Naive B cell (primary cell): ENCODE results near the gene CHST3. TPM values are rescaled to one million over a fixed set of nuclear protein-coding genes. Genes with fewer than 3 reads are reported as not detected.
A peak's percentile ranks its signal among the peaks of the same experiment; 100 is the strongest.
"Not testable (repeated sequence)": the region's sequence is repeated elsewhere in the genome, so short reads cannot be mapped to it uniquely, and the experiment has no call there.

Experiments
- ATAC-seq, 2 donors: fragments of 150-1000 bp; cut with Tn5 transposase; 2 replicates each; pipeline ENCODE4 v1.10.0; 2021; ENCODE audit warnings: low read depth in 2 of 2, mild to moderate bottlenecking in 2 of 2, moderate library complexity in 2 of 2
- DNase-seq: peaks from one replicate; pipeline ENCODE4 v3.0.0; 2022
- H3K27ac Mint-ChIP-seq, 6 donors: one replicate each; pipeline ENCODE4 v1.8.0; 2020 to 2022; ENCODE audit warnings: mild to moderate bottlenecking in 6 of 6, mixed read lengths in 6 of 6, moderate library complexity in 5 of 6, inconsistent platforms in 2 of 6
- H3K27me3 Mint-ChIP-seq, 3 donors: one replicate each; pipeline ENCODE4 v1.8.0; 2021 to 2022; ENCODE audit warnings: mixed read lengths in 3 of 3, mild to moderate bottlenecking in 1 of 3
- H3K36me3 Mint-ChIP-seq, 2 donors: one replicate each; pipeline ENCODE4 v1.8.0; 2020 to 2022; ENCODE audit warnings: mixed read lengths in 2 of 2, inconsistent platforms in 1 of 2, mild to moderate bottlenecking in 1 of 2
- H3K4me1 Mint-ChIP-seq, 3 donors: one replicate each; pipeline ENCODE4 v1.8.0; 2020 to 2022; ENCODE audit warnings: mixed read lengths in 3 of 3, inconsistent platforms in 1 of 3, mild to moderate bottlenecking in 1 of 3, moderate library complexity in 1 of 3
- H3K4me3 Mint-ChIP-seq, 8 donors: one replicate each; pipeline ENCODE4 v1.8.0; 2020 to 2022; ENCODE audit warnings: mild to moderate bottlenecking in 8 of 8, mixed read lengths in 8 of 8, moderate library complexity in 8 of 8, inconsistent platforms in 2 of 8
- H3K9me3 Mint-ChIP-seq, 7 donors: one replicate each; pipeline ENCODE4 v1.8.0; 2020 to 2022; ENCODE audit warnings: mixed read lengths in 7 of 7, mild to moderate bottlenecking in 5 of 7, inconsistent platforms in 2 of 7, moderate library complexity in 1 of 7
- polyA plus RNA-seq, 6 donors: library from polyadenylated mRNA; unstranded; fragments of 300-500 nt; fragmentation: Illumina TruSeq; gene quantifications; one replicate each; pipeline ENCODE4 v1.2.3, GENCODE V29; 2021; ENCODE audit warnings: low read depth in 6 of 6

The CHST3 gene
- polyA plus RNA-seq, 6 donors from 2014 or later, result not detected

- Mint-ChIP-seq H3K9me3 (no peaks in the 10 kb centered on the region), H3K4me3 (no peak overlapping the region), H3K36me3 (no peaks in the 10 kb centered on the region), H3K4me1 (no peaks in the 10 kb centered on the region), H3K27me3 (peaks cover 8 to 30% (median 23%) of the 10 kb centered on the region in 3 donors), H3K27ac (no peak overlapping the region)
- ATAC-seq (no peak), DNase-seq (no peak)
Observed at GRCh38 chr10:72030762-72031543, 66.8 kb downstream of the CHST3 start.

- no peak for ATAC-seq
- H3K27ac Mint-ChIP-seq, result no peak overlapping the region
- no peak overlapping the region for H3K4me3 Mint-ChIP-seq
- no peaks in the 10 kb centered on the region for H3K4me1 Mint-ChIP-seq
- H3K27me3 Mint-ChIP-seq, result peaks cover 8 to 30% (median 28%) of the 10 kb centered on the region in 3 donors
- H3K36me3 Mint-ChIP-seq, result no peaks in the 10 kb centered on the region
- DNase-seq, result no peak
- H3K9me3 Mint-ChIP-seq, result no peaks in the 10 kb centered on the region
Observed at GRCh38 chr10:72031706-72032105, 67.5 kb downstream of the CHST3 start.

GRCh38 chr10:72032409-72033162 is 68.4 kb downstream of the CHST3 start:
- not testable (repeated sequence) for H3K9me3 Mint-ChIP-seq, H3K27ac Mint-ChIP-seq, H3K4me3 Mint-ChIP-seq, ATAC-seq, H3K36me3 Mint-ChIP-seq, H3K4me1 Mint-ChIP-seq
- DNase-seq, result peak; percentile 1
- H3K27me3 Mint-ChIP-seq, result peaks cover 8 to 30% (median 28%) of the 10 kb centered on the region in 3 donors

GRCh38 chr10:72034040-72034499 is 69.9 kb downstream of the CHST3 start:
- no peak overlapping the region for H3K4me3 Mint-ChIP-seq
- no peaks in the 10 kb centered on the region for H3K4me1 Mint-ChIP-seq
- peak overlapping the region in 1 of 6 donors; percentile 68 for H3K27ac Mint-ChIP-seq

GRCh38 chr10:72034761-72035160 is 70.6 kb downstream of the CHST3 start:
- peaks cover 5 to 28% (median 23%) of the 10 kb centered on the region in 3 donors for H3K27me3 Mint-ChIP-seq
- ATAC-seq (no peak), DNase-seq (no peak)
- no peaks in the 10 kb centered on the region for H3K9me3 Mint-ChIP-seq
- H3K4me3 Mint-ChIP-seq, result no peak overlapping the region
- no peak overlapping the region for H3K27ac Mint-ChIP-seq
- no peaks in the 10 kb centered on the region for H3K36me3 Mint-ChIP-seq
- no peaks in the 10 kb centered on the region for H3K4me1 Mint-ChIP-seq

More at GRCh38 chr10:72034040-72034499, 69.9 kb downstream of the CHST3 start:
- no peak for DNase-seq
- H3K27me3 Mint-ChIP-seq, result peaks cover 5 to 28% (median 23%) of the 10 kb centered on the region in 3 donors
- ATAC-seq, result no peak
- no peaks in the 10 kb centered on the region for H3K36me3 Mint-ChIP-seq
- no peaks in the 10 kb centered on the region for H3K9me3 Mint-ChIP-seq

- no peaks in the 10 kb centered on the region for H3K4me1 Mint-ChIP-seq
- H3K36me3 Mint-ChIP-seq, result no peaks in the 10 kb centered on the region
- no peak overlapping the region for H3K27ac Mint-ChIP-seq
- ATAC-seq (no peak), DNase-seq (no peak)
- peaks cover 5 to 26% (median 20%) of the 10 kb centered on the region in 3 donors for H3K27me3 Mint-ChIP-seq
- H3K4me3 Mint-ChIP-seq, result no peak overlapping the region
- no peaks in the 10 kb centered on the region for H3K9me3 Mint-ChIP-seq
Observed at GRCh38 chr10:72035252-72035887, 71.2 kb downstream of the CHST3 start.

- no peak for DNase-seq
- H3K9me3 Mint-ChIP-seq, result no peaks in the 10 kb centered on the region
- H3K27ac Mint-ChIP-seq, result peak overlapping the region in 1 of 6 donors; percentile 45
Observed at GRCh38 chr10:72037266-72037665, 73.1 kb downstream of the CHST3 start.

GRCh38 chr10:72037811-72038210 is 73.6 kb downstream of the CHST3 start:
- Mint-ChIP-seq H3K36me3 (no peaks in the 10 kb centered on the region), H3K9me3 (no peaks in the 10 kb centered on the region), H3K27ac (no peak overlapping the region), H3K4me3 (no peak overlapping the region), H3K27me3 (peaks cover 0 to 5% (median 3%) of the 10 kb centered on the region in 3 donors), H3K4me1 (no peaks in the 10 kb centered on the region)
- DNase-seq (no peak), ATAC-seq (no peak)

More at GRCh38 chr10:72037266-72037665, 73.1 kb downstream of the CHST3 start:
- peaks cover under 1 to 8% (median 5%) of the 10 kb centered on the region in 3 donors for H3K27me3 Mint-ChIP-seq
- H3K4me3 Mint-ChIP-seq, result no peak overlapping the region
- no peak for ATAC-seq
- H3K4me1 Mint-ChIP-seq, result no peaks in the 10 kb centered on the region
- no peaks in the 10 kb centered on the region for H3K36me3 Mint-ChIP-seq

- H3K36me3 Mint-ChIP-seq, result no peaks in the 10 kb centered on the region
- H3K27me3 Mint-ChIP-seq, result peaks cover 0 to 5% (median 0%) of the 10 kb centered on the region in 3 donors
- DNase-seq, result no peak
- ATAC-seq, result no peak
- H3K4me3 Mint-ChIP-seq, result no peak overlapping the region
- no peak overlapping the region for H3K27ac Mint-ChIP-seq
- H3K4me1 Mint-ChIP-seq, result no peaks in the 10 kb centered on the region
- no peaks in the 10 kb centered on the region for H3K9me3 Mint-ChIP-seq
Observed at GRCh38 chr10:72038458-72039001, 74.3 kb downstream of the CHST3 start.

- DNase-seq (no peak), ATAC-seq (no peak)
- no peak overlapping the region for H3K4me3 Mint-ChIP-seq
- no peaks in the 10 kb centered on the region for H3K4me1 Mint-ChIP-seq
- H3K36me3 Mint-ChIP-seq, result no peaks in the 10 kb centered on the region
- peaks cover 0 to 5% (median 0%) of the 10 kb centered on the region in 3 donors for H3K27me3 Mint-ChIP-seq
- H3K9me3 Mint-ChIP-seq, result no peaks in the 10 kb centered on the region
- H3K27ac Mint-ChIP-seq, result peak overlapping the region in 1 of 6 donors; percentile 60
Observed at GRCh38 chr10:72039377-72039776, 75.2 kb downstream of the CHST3 start.

- H3K27me3 Mint-ChIP-seq, result peaks cover 0 to 2% (median 0%) of the 10 kb centered on the region in 3 donors
Observed at GRCh38 chr10:72041491-72041890, 77.3 kb downstream of the CHST3 start.

GRCh38 chr10:72043016-72043834 is 79.0 kb downstream of the CHST3 start:
- Mint-ChIP-seq H3K4me1 (peaks cover 0 to under 1% (median under 1%) of the 10 kb centered on the region in 3 donors), H3K9me3 (no peaks in the 10 kb centered on the region), H3K36me3 (no peaks in the 10 kb centered on the region), H3K4me3 (no peak overlapping the region), H3K27me3 (no peaks in the 10 kb centered on the region), H3K27ac (peak overlapping the region in 1 of 6 donors; percentile 49)
- DNase-seq (no peak), ATAC-seq (no peak)

More at GRCh38 chr10:72041491-72041890, 77.3 kb downstream of the CHST3 start:
- Mint-ChIP-seq H3K9me3 (no peaks in the 10 kb centered on the region), H3K4me3 (no peak overlapping the region), H3K36me3 (no peaks in the 10 kb centered on the region), H3K4me1 (no peaks in the 10 kb centered on the region), H3K27ac (no peak overlapping the region)
- DNase-seq, result no peak
- ATAC-seq, result no peak
